ENCODE measurements around the gene NOL8.

NOL8 gene

DNA sequence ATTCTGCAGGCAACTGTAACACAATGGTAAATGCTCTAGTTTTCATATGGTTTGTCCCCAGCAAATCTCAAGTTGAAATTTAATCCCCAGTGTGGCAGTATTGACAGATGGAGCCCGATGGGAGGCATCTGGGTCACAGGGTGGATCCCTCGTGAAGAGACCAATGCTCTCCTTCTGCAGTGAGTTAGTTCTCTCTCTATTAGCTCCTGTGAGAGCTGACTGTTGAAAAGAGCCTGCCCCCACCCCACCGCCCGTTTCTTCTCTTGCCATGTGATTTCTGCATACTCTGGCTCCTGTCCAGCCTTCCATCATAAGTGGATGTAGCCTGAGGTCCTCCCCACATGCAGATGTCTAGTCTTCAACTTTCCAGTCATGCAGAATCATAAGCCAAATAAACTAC, 58.7 kb downstream of the NOL8 start:
- no peak for DNase-seq (ENCODE audit: low spot score)

DNA sequence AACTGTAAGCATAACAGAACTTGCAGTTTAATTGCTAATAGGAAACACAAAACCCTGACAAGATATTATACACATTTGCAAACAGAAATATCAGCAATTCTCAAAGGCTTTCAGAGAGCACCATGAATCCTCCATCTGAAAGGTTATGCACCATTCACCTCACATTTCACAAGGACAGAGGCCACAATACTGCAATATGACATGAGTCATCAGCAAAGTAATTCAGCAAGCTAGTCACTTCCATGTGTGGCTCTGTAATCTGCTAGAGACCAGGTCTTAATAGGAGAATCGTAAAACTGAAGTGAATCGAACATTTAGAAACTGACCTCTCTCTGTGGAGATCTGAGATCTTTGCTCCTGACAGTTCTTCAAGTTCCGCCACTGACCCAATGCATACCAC, 60.0 kb downstream of the NOL8 start:
- DNase-seq (ENCODE audit: low spot score): peak; percentile 80

- DNase-seq (ENCODE audit: low spot score): no peak
Measured at GRCh38 chr9:92263131-92263530, 62.0 kb downstream of the NOL8 start.

- no peak for DNase-seq (ENCODE audit: low spot score)
Measured at GRCh38 chr9:92257327-92257726, 67.8 kb downstream of the NOL8 start.

- no peak for DNase-seq (ENCODE audit: low spot score)
Measured at GRCh38 chr9:92254381-92255337, 70.5 kb downstream of the NOL8 start.

- no peak for DNase-seq (ENCODE audit: low spot score)
Measured at GRCh38 chr9:92253656-92254055, 71.5 kb downstream of the NOL8 start.

DNA sequence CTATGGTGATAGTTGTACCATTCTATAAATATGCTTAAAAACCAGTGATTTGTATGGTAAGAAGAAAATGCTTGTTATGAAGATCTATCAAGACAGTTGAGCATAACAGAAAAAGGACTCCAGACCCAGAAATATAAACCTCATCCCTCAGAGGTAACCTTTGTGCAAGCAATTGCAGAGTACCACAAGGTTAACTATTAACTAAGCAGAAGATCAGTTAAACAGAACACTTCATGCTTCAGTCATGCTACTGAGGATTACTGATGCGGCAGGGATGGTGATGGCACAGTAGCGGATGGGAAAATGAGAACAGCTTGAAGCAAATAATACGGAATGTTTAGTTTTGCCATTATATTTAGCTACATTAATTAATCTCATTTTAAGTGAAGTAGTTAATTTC, 77.2 kb downstream of the NOL8 start:
- no peak for DNase-seq (ENCODE audit: low spot score)
